Esophagus squamous epithelium (tissue), 4 donors: ENCODE measurements around the gene PLAC9.

Experiments used
- POLR2A ChIP-seq, 4 donors: fragments of 450-650 bp; IDR thresholded peaks; one replicate each; pipeline ENCODE4 v1.6.1; 2017; ENCODE audit warnings: antibody characterized with exemption in 4 of 4, mild to moderate bottlenecking in 4 of 4, moderate library complexity in 3 of 4
- TF ChIP-seq, protein P1 (sequence below), 6 experiments: fragments of 450-650 bp in 4 of 6; fragments of 200-600 bp in 2 of 6; sonication (generic) in 2 of 6; IDR thresholded peaks; one replicate each; pipeline ENCODE4 v1.5.1; 2016 to 2019; ENCODE audit warnings: antibody characterized with exemption in 6 of 6, mild to moderate bottlenecking in 4 of 6, moderate library complexity in 4 of 6

DNA sequence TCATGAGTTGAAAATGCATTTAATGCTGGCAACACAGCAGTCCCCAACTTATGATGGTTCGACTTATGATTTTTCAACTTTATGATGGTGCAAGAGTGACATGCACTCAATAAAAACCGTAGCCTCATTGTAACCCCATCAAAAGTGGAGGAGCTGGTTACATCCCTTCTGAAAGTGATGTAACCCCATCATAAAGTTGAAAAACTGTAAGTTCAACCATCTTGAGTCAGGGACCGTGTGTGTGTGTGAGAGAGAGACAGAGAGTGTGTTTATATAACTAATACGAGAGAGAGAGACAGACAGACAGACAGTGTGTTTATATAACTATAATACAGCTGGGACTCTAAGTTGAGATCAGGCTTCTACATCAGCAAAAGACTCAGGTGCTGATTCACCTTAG is 51.8 kb downstream of the PLAC9 start:
- TF ChIP-seq, protein P1, sequence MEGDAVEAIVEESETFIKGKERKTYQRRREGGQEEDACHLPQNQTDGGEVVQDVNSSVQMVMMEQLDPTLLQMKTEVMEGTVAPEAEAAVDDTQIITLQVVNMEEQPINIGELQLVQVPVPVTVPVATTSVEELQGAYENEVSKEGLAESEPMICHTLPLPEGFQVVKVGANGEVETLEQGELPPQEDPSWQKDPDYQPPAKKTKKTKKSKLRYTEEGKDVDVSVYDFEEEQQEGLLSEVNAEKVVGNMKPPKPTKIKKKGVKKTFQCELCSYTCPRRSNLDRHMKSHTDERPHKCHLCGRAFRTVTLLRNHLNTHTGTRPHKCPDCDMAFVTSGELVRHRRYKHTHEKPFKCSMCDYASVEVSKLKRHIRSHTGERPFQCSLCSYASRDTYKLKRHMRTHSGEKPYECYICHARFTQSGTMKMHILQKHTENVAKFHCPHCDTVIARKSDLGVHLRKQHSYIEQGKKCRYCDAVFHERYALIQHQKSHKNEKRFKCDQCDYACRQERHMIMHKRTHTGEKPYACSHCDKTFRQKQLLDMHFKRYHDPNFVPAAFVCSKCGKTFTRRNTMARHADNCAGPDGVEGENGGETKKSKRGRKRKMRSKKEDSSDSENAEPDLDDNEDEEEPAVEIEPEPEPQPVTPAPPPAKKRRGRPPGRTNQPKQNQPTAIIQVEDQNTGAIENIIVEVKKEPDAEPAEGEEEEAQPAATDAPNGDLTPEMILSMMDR (IDR thresholded peaks at IDR 0.05): no peak
- no peak for TF ChIP-seq POLR2A (IDR thresholded peaks at IDR 0.05)
